T-helper 2 cell treated with Interferon-gamma antibody and Interleukin-4, amounts not matched to agents 5 μg/mL and 100 μg/mL, for 36 hours (primary cell): ENCODE results near the gene IL17RE.
"Not testable (repeated sequence)": the region's sequence is repeated elsewhere in the genome, so short reads cannot be mapped to it uniquely, and the experiment has no call there.

Experiments used
- DNase-seq: peaks from one replicate; pipeline ENCODE4 v3.0.0; 2021; ENCODE audit warnings: low spot score
- H3K27ac Mint-ChIP-seq: one replicate; pipeline ENCODE4 v1.8.0; 2021; ENCODE audit warnings: mild to moderate bottlenecking, mixed read lengths
- H3K27me3 Mint-ChIP-seq: one replicate; pipeline ENCODE4 v1.8.0; 2021; ENCODE audit warnings: low read depth, mixed read lengths
- H3K36me3 Mint-ChIP-seq: one replicate; pipeline ENCODE4 v1.8.0; 2021; ENCODE audit warnings: low read depth, mixed read lengths
- H3K4me1 Mint-ChIP-seq: one replicate; pipeline ENCODE4 v1.8.0; 2021; ENCODE audit warnings: low read depth, mixed read lengths
- H3K4me3 Mint-ChIP-seq: one replicate; pipeline ENCODE4 v1.8.0; 2022; ENCODE audit warnings: mild to moderate bottlenecking, moderate library complexity, mixed read lengths
- H3K9me3 Mint-ChIP-seq: one replicate; pipeline ENCODE4 v1.8.0; 2021; ENCODE audit warnings: mixed read lengths

The IL17RE gene

GRCh38 chr3:9918261-9919038, 15.8 kb downstream of the IL17RE start:
- Mint-ChIP-seq H3K4me1 (peaks cover 6% of the 10 kb centered on the region), H3K9me3 (no peaks in the 10 kb centered on the region), H3K36me3 (no peaks in the 10 kb centered on the region), H3K4me3 (no peak overlapping the region), H3K27me3 (peaks cover 3% of the 10 kb centered on the region), H3K27ac (no peak overlapping the region)
- no peak for DNase-seq

- no peak for DNase-seq
- H3K27me3 Mint-ChIP-seq: peaks cover 7% of the 10 kb centered on the region
- no peaks in the 10 kb centered on the region for H3K9me3 Mint-ChIP-seq
- no peaks in the 10 kb centered on the region for H3K36me3 Mint-ChIP-seq
- no peak overlapping the region for H3K27ac Mint-ChIP-seq
- peaks cover 4% of the 10 kb centered on the region for H3K4me1 Mint-ChIP-seq
- no peak overlapping the region for H3K4me3 Mint-ChIP-seq
Observed at GRCh38 chr3:9928158-9928557, 25.5 kb downstream of the IL17RE start.

DNA sequence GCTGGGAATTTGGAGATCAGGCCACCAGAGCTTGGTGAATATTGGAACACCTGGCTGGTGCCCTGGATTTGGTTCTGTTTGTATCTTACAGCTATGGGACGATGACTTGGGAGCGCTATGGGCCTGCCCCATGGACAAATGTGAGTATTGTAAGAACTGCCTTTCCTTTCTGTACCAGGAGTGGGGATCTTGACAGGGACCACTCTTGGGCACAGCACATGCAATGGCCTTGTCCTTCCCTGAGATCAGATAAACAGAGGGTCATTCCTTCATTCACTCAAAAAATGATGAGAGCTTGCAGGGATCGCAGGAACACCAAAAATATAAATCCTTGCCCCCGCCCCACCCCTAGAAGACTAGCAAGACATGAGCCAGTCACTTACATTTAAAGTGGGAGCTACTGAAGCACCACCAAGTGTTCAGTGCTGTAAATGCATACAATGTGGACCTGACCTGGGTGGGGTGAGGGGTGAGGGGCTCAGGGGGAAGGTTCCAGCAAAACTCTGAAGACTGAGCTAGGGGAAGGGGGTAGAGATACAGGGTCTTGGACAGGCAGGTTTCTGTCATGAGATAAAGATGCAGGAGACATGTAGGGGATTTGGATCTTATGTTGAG, 28.3 kb downstream of the IL17RE start:
- H3K27me3 Mint-ChIP-seq: no peaks in the 10 kb centered on the region
- no peaks in the 10 kb centered on the region for H3K9me3 Mint-ChIP-seq
- H3K27ac Mint-ChIP-seq: no peak overlapping the region
- H3K4me3 Mint-ChIP-seq: peak overlapping the region; percentile 31
- H3K4me1 Mint-ChIP-seq: peaks cover 24% of the 10 kb centered on the region
- peaks cover 4% of the 10 kb centered on the region for H3K36me3 Mint-ChIP-seq
- no peak for DNase-seq

GRCh38 chr3:9932535-9932842, 29.8 kb downstream of the IL17RE start:
- Mint-ChIP-seq H3K9me3 (no peaks in the 10 kb centered on the region), H3K27me3 (no peaks in the 10 kb centered on the region), H3K4me1 (peaks cover 24% of the 10 kb centered on the region), H3K27ac (peak overlapping the region; percentile 97), H3K4me3 (peak overlapping the region; percentile 99), H3K36me3 (peaks cover 4% of the 10 kb centered on the region)
- no peak for DNase-seq

DNA sequence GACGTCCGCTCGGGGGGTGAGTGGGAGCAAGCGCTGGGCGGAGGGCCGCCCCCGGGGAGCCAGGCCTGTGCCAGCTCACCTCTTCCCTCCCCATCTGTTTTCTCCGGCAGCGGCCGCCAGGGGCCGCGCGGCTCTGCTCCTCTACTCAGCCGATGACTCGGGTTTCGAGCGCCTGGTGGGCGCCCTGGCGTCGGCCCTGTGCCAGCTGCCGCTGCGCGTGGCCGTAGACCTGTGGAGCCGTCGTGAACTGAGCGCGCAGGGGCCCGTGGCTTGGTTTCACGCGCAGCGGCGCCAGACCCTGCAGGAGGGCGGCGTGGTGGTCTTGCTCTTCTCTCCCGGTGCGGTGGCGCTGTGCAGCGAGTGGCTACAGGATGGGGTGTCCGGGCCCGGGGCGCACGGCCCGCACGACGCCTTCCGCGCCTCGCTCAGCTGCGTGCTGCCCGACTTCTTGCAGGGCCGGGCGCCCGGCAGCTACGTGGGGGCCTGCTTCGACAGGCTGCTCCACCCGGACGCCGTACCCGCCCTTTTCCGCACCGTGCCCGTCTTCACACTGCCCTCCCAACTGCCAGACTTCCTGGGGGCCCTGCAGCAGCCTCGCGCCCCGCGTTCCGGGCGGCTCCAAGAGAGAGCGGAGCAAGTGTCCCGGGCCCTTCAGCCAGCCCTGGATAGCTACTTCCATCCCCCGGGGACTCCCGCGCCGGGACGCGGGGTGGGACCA, 30.4 kb downstream of the IL17RE start:
- peak overlapping the region; percentile 99 for H3K4me3 Mint-ChIP-seq
- no peaks in the 10 kb centered on the region for H3K27me3 Mint-ChIP-seq
- peaks cover 24% of the 10 kb centered on the region for H3K4me1 Mint-ChIP-seq
- peak overlapping the region; percentile 97 for H3K27ac Mint-ChIP-seq
- H3K9me3 Mint-ChIP-seq: no peaks in the 10 kb centered on the region
- peaks cover 5% of the 10 kb centered on the region for H3K36me3 Mint-ChIP-seq
- DNase-seq: peak; percentile 86

- peak within 1 kb of the TSS; percentile 97 for H3K27ac Mint-ChIP-seq
- peak within 1 kb of the TSS; percentile 99 for H3K4me3 Mint-ChIP-seq
- DNase-seq: peak; percentile 97
- H3K27me3 Mint-ChIP-seq: no peaks in the 10 kb centered on the region
- H3K4me1 Mint-ChIP-seq: peaks cover 24% of the 10 kb centered on the region
- H3K9me3 Mint-ChIP-seq: no peaks in the 10 kb centered on the region
- H3K36me3 Mint-ChIP-seq: peaks cover 6% of the 10 kb centered on the region
Observed at GRCh38 chr3:9933561-9934234, 31.1 kb downstream of the IL17RE start, which contains the start of gene CRELD1. TSS of gene CRELD1 (plus strand) at chr3:9933834. CDS start at chr3:9934439, 605 bp downstream.

DNA sequence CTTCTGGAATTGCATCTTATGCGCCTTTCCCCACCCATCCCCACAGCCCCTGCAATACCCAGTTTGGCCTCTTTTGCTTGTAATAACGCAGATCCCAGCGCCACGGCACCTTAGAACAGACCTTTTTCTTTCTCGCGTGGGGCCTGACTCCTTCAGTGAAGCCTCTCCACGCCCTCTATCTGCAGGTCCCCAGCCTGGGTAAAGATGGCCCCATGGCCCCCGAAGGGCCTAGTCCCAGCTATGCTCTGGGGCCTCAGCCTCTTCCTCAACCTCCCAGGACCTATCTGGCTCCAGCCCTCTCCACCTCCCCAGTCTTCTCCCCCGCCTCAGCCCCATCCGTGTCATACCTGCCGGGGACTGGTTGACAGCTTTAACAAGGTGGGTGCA, 31.6 kb downstream of the IL17RE start:
- peak overlapping the region; percentile 97 for H3K27ac Mint-ChIP-seq
- no peaks in the 10 kb centered on the region for H3K27me3 Mint-ChIP-seq
- peak overlapping the region; percentile 99 for H3K4me3 Mint-ChIP-seq
- DNase-seq: no peak
- H3K9me3 Mint-ChIP-seq: no peaks in the 10 kb centered on the region
- H3K4me1 Mint-ChIP-seq: peaks cover 24% of the 10 kb centered on the region
- peaks cover 6% of the 10 kb centered on the region for H3K36me3 Mint-ChIP-seq

GRCh38 chr3:9934993-9935392, 32.3 kb downstream of the IL17RE start:
- no peaks in the 10 kb centered on the region for H3K9me3 Mint-ChIP-seq
- H3K4me1 Mint-ChIP-seq: peaks cover 24% of the 10 kb centered on the region
- H3K27me3 Mint-ChIP-seq: no peaks in the 10 kb centered on the region
- peaks cover 6% of the 10 kb centered on the region for H3K36me3 Mint-ChIP-seq
- no peak for DNase-seq
- peak overlapping the region; percentile 97 for H3K27ac Mint-ChIP-seq
- peak overlapping the region; percentile 99 for H3K4me3 Mint-ChIP-seq

DNA sequence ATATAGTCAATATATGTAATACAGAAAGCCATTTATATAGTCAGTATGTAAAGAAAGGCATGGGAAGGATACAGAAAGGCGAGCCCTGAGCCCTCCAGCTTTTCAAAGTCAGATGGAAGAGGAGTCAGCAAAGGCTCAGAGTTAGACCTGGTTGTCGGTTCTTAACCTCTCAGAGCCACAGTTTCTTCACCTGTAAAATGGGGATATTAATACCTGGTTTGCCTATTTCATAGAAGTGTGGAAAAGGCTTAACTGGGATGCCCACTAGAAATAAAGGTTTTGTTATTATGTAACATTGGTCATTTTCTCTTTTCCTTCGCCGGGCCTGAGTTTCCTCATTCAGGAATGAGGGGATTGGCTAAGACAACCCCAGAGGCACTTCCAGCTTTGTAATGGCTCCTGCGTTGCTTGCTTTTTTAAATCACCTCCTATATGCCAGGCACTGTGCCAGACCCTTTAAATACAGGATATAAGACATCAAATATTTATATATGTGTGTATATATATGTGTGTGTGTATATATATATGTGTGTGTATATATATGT, 33.4 kb downstream of the IL17RE start:
- Mint-ChIP-seq H3K27me3 (no peaks in the 10 kb centered on the region), H3K27ac (no peak overlapping the region), H3K4me3 (no peak overlapping the region), H3K4me1 (peaks cover 24% of the 10 kb centered on the region), H3K36me3 (peaks cover 6% of the 10 kb centered on the region), H3K9me3 (no peaks in the 10 kb centered on the region)
- no peak for DNase-seq

GRCh38 chr3:9937486-9938238, 35.0 kb downstream of the IL17RE start:
- peaks cover 8% of the 10 kb centered on the region for H3K36me3 Mint-ChIP-seq
- H3K9me3 Mint-ChIP-seq: no peaks in the 10 kb centered on the region
- H3K27me3 Mint-ChIP-seq: no peaks in the 10 kb centered on the region
- no peak for DNase-seq
- H3K4me3 Mint-ChIP-seq: no peak overlapping the region
- H3K4me1 Mint-ChIP-seq: peaks cover 20% of the 10 kb centered on the region
- H3K27ac Mint-ChIP-seq: no peak overlapping the region

GRCh38 chr3:9938966-9939365, 36.3 kb downstream of the IL17RE start:
- H3K36me3 Mint-ChIP-seq: peaks cover 8% of the 10 kb centered on the region
- no peak overlapping the region for H3K27ac Mint-ChIP-seq
- peaks cover 19% of the 10 kb centered on the region for H3K4me1 Mint-ChIP-seq
- no peaks in the 10 kb centered on the region for H3K27me3 Mint-ChIP-seq
- no peaks in the 10 kb centered on the region for H3K9me3 Mint-ChIP-seq
- DNase-seq: no peak
- H3K4me3 Mint-ChIP-seq: no peak overlapping the region

GRCh38 chr3:9939906-9940305, 37.3 kb downstream of the IL17RE start:
- not testable (repeated sequence) for DNase-seq, H3K9me3 Mint-ChIP-seq, H3K27ac Mint-ChIP-seq, H3K27me3 Mint-ChIP-seq, H3K4me1 Mint-ChIP-seq, H3K4me3 Mint-ChIP-seq, H3K36me3 Mint-ChIP-seq

GRCh38 chr3:9940746-9941145, 38.1 kb downstream of the IL17RE start:
- H3K27me3 Mint-ChIP-seq: no peaks in the 10 kb centered on the region
- DNase-seq: no peak
- H3K9me3 Mint-ChIP-seq: no peaks in the 10 kb centered on the region
- peaks cover 9% of the 10 kb centered on the region for H3K36me3 Mint-ChIP-seq
- H3K4me3 Mint-ChIP-seq: no peak overlapping the region
- peaks cover under 1% of the 10 kb centered on the region for H3K4me1 Mint-ChIP-seq
- no peak overlapping the region for H3K27ac Mint-ChIP-seq
